Erythroblast (primary cell): ENCODE measurements around the gene CAMK1D.

ENCODE experiments used
- GATA1 ChIP-seq: IDR thresholded peaks from 2 replicates; pipeline ENCODE4 v1.6.1; 2011; ENCODE audit warnings: low read depth, mild to moderate bottlenecking, control low read depth, low read length, moderate library complexity
- POLR2A ChIP-seq: IDR thresholded peaks from 2 replicates; pipeline ENCODE4 v1.6.1; 2011; ENCODE audit warnings: mild to moderate bottlenecking, low read length

- no peak for TF ChIP-seq POLR2A
- TF ChIP-seq GATA1, result no peak
These were observed 180.6 kb downstream of the CAMK1D start for GRCh38 chr10:12529976-12530375.
